ENCODE measurements around the gene DFFB. TPM values are rescaled to one million over a fixed set of nuclear protein-coding genes. Genes with fewer than 3 reads are reported as not detected.

The DFFB gene
- total RNA-seq, 2 donors from 2014 or later = 4.5 to 10.7 TPM

DNA sequence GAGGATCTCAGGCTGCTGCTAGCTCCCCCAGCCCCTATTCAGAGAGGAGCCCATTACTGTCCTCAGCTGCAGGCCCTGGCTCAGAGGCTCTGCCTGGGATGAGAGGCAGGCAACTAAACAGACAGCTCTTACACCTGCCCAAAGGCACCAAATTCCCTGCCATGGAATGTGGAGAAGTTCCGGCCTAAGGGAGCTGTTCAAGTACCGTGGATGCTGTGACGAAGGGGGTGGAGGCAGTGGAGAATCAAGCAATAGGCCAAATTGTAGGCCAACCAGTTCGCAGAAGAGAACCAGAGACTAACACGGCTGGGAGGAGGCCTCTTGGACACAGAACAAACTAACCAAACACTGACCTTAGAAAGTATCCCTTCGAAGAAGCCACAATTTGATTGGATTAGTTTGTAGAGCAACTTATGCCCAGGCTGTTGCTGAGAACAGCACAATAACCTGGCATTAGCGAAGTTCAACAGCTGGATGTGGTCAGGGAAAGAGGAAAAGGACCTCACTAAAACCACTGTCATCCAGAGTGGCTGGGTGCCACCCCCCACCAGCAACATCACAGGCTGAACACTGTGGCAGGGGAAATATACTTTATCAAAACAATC is 39.2 kb downstream of the DFFB start:
- Histone ChIP-seq H3K4me3 (no peak overlapping the region), H3K27ac (no peak overlapping the region), H3K4me1 (no peaks in the 10 kb centered on the region), H3K9ac (ENCODE audit: low read depth in 2 of 2, low read length in 2 of 2) (no peak overlapping the region), H3K9me3 (no peaks in the 10 kb centered on the region), H3K36me3 (no peaks in the 10 kb centered on the region), H3K27me3 (no peaks in the 10 kb centered on the region)
- intact Hi-C loops (cut with DNase I) = loop anchor here (5.0 kb wide), 1 partner anchor 39 kb away; the partner anchor contains the start of genes CEP104 and DFFB
- no peak for DNase-seq
- TF ChIP-seq, protein P1, sequence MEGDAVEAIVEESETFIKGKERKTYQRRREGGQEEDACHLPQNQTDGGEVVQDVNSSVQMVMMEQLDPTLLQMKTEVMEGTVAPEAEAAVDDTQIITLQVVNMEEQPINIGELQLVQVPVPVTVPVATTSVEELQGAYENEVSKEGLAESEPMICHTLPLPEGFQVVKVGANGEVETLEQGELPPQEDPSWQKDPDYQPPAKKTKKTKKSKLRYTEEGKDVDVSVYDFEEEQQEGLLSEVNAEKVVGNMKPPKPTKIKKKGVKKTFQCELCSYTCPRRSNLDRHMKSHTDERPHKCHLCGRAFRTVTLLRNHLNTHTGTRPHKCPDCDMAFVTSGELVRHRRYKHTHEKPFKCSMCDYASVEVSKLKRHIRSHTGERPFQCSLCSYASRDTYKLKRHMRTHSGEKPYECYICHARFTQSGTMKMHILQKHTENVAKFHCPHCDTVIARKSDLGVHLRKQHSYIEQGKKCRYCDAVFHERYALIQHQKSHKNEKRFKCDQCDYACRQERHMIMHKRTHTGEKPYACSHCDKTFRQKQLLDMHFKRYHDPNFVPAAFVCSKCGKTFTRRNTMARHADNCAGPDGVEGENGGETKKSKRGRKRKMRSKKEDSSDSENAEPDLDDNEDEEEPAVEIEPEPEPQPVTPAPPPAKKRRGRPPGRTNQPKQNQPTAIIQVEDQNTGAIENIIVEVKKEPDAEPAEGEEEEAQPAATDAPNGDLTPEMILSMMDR (IDR thresholded peaks at IDR 0.05) = no peak

DNA sequence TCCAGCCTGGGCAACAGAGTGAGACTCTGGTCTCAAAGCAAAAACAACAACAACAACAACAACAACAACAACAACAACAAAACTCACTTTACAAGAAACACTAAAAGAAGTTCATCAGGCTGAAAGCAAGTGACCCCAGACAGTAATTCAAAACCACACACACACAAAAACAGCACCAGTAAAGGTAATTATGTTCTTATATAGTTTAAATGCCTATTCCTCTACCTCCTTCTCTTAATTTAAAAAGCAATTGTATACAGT is 41.1 kb downstream of the DFFB start:
- Histone ChIP-seq H3K36me3 (no peaks in the 10 kb centered on the region), H3K9me3 (no peaks in the 10 kb centered on the region), H3K9ac (ENCODE audit: low read depth in 2 of 2, low read length in 2 of 2) (no peak overlapping the region), H3K4me1 (no peaks in the 10 kb centered on the region), H3K27ac (no peak overlapping the region), H3K27me3 (no peaks in the 10 kb centered on the region), H3K4me3 (no peak overlapping the region)
- no peak for DNase-seq
- intact Hi-C loops (cut with DNase I) = loop anchor here (5.0 kb wide), 1 partner anchor 41 kb away; the partner anchor contains the start of genes CEP104 and DFFB
- TF ChIP-seq, protein P1 (IDR thresholded peaks at IDR 0.05) = no peak

DNA sequence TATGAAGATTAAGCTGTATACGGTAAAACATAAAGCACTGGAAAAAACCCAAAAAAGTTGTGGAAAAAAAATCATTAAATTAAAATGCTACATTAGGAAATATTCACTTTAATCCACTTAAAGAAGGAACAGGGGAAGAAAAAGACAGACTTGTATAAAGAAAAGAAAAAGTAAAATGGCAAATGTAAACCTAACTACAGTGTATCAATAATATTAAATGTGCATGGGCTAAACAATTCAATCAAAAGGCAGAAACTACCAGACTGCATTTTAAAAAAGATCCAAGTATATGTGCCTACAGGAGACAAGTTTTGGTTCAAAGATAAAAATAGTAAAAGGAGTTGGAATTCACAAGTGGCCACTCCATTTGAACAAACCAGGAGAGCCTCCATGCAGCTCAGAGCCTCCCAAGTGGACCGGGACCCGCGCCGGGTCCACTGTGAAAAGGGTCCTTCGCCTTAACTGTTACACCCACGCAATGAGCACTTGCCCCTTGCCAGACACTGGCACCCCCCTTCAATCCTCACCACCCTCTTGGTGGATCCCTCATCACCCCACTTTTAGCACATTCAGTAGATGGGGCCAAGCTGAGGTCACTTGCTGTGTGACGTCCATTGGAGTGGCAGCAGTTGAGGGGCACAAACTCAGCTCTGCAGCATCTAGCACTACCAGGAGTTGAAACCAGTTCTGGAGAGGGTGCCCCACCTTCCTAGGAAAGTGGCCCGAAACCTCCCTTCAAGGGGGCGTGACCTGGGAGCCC is 41.9 kb downstream of the DFFB start:
- TF ChIP-seq, protein P1 (IDR thresholded peaks at IDR 0.05) = no peak
- Histone ChIP-seq H3K36me3 (no peaks in the 10 kb centered on the region), H3K9me3 (no peaks in the 10 kb centered on the region), H3K4me1 (no peaks in the 10 kb centered on the region), H3K27ac (peak overlapping the region; percentile 97), H3K4me3 (peak overlapping the region; percentile 90), H3K27me3 (no peaks in the 10 kb centered on the region), H3K9ac (ENCODE audit: low read depth in 2 of 2, low read length in 2 of 2) (peak overlapping the region; percentile 89 to 91)
- DNase-seq = no peak
- intact Hi-C loops (cut with DNase I) = loop anchor here (5.0 kb wide), 1 partner anchor 42 kb away; the partner anchor contains the start of genes CEP104 and DFFB

DNA sequence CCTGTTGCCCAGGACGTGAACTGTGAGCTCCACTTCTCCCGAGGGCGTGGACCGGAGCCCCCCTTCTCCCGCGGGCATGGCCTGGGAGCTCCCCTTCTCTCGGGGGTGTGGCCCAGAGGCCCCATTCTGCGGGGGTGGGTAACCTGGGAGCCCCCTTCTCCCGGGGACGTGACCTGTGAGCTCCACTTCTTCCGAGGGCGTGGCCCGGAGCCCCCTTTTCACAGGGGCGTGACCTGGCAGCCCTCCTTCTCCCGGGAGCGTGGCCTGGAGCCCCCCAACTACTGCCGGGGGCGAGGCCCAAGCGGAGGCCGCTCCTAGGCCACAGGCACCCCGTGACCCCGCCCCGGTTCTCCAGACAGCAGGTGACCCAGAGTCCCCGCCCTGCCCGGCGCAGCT is 42.5 kb downstream of the DFFB start:
- DNase-seq = no peak
- H3K9ac ChIP-seq (ENCODE audit: low read depth in 2 of 2, low read length in 2 of 2) = peak overlapping the region; percentile 89 to 91
- intact Hi-C loops (cut with DNase I) = loop anchor here (5.0 kb wide), 1 partner anchor 42 kb away; the partner anchor contains the start of genes CEP104 and DFFB

DNA sequence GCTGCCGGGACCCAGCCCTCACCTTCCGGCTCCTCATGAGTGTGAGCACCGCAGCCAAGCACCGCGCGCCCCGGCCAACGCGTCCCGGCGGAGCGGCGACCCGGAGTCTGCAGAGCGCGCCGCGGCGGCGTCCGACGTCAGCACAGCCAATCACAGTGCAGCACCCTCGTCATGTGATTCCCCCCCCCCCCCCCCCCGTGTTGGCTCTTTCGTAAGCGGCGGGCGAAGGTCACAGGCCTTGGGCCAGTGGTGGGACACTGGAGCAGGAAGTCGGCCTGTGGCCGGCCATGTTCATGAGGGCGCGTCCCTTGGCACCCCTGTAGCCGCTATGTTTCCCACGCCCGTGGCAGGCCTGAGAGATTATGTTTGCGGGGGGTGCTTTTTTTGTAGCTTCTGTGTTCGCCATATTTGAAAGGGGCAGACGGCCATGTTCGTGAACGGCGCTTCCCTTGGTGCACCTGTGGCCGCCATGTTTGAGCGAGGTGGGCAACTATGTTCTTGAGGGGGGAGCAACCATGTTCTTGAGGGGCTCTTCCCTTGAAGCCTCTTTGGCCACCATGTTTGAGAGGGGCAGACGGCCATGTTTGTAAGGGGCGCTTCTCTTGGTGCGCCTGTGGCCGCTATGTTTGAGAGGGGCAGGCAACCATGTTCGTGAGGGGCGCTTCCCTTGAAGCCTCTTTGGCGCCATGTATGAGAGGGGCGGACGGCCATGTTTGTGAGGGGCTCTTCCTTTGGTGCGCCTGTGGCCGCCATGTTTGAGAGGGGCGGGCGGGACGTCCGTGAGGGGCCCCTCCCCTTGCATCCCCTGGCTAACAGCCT is 43.1 kb downstream of the DFFB start, which contains the start of gene C1orf174:
C1orf174 (minus strand) TSS at position 123 of the 819 bp plus-strand sequence; CDS start at position 37, 86 bp downstream.
- TF ChIP-seq, protein P1 (IDR thresholded peaks at IDR 0.05) = no peak
- no peaks in the 10 kb centered on the region for H3K4me1 ChIP-seq
- H3K9ac ChIP-seq (ENCODE audit: low read depth in 2 of 2, low read length in 2 of 2) = peak within 1 kb of the TSS; percentile 89 to 91
- H3K4me3 ChIP-seq = peak within 1 kb of the TSS; percentile 90
- H3K9me3 ChIP-seq = no peaks in the 10 kb centered on the region
- intact Hi-C loops (cut with DNase I) = no loop called here
- no peaks in the 10 kb centered on the region for H3K36me3 ChIP-seq
- H3K27me3 ChIP-seq = no peaks in the 10 kb centered on the region
- DNase-seq = peak; percentile 89
- peak within 1 kb of the TSS; percentile 97 for H3K27ac ChIP-seq

More for the DNA sequence above, 42.5 kb downstream of the DFFB start:
- Histone ChIP-seq H3K4me3 (peak overlapping the region; percentile 90), H3K4me1 (no peaks in the 10 kb centered on the region), H3K27ac (peak overlapping the region; percentile 97), H3K36me3 (no peaks in the 10 kb centered on the region), H3K27me3 (no peaks in the 10 kb centered on the region), H3K9me3 (no peaks in the 10 kb centered on the region)
- TF ChIP-seq, protein P1 (IDR thresholded peaks at IDR 0.05) = no peak
